Melanocyte of skin (primary cell): ENCODE measurements around the gene GJA10. TPM values are rescaled to one million over a fixed set of nuclear protein-coding genes. Genes with fewer than 3 reads are reported as not detected.

Experiments used
- small RNA-seq, 2 donors: library from RNA; depleted of rRNA; stranded (forward); fragments of <200 nt; gene quantifications; one replicate each; pipeline ENCODE3, GENCODE V24; 2012
- total RNA-seq, 2 donors: library from RNA; depleted of rRNA; stranded (reverse); fragments of >200 nt; gene quantifications; 2 replicates each; pipeline ENCODE4 v1.2.3, GENCODE V29; 2012

GJA10 gene
- total RNA-seq, result under 1 TPM in 1 of 2 donors, not detected in 1; under 0.01 TPM

DNA sequence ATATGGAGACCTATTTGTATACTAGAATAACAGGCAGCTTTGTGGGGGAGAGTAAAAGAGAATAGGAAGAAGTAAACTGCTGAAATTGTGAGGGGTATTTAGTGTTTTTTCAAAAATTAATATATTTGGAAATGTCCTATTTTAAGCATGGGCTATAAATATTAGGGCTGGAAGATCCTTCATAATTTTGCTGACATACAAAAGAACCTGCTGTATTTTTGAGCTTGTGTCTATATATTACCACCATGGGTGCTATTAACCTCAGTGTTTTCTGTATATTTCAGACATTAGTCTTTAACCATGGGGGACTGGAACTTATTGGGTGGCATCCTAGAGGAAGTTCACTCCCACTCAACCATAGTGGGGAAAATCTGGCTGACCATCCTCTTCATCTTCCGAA is at the start of gene GJA10:
GJA10 (plus strand) TSS at position 301 of the 400 bp plus-strand sequence; CDS start at position 301, 0 bp downstream.

Small RNA genes within 50 kb of the gene (small RNA-seq; reads per million reads assigned to genes)
- 0 reads per million in 2 donors for gene RF00019

Other genes with a start within 250 kb of the GJA10 start
- gene MDN1, start 74.7 kb upstream of the GJA10 start, total RNA-seq, result 10 to 100 TPM; 16.2 to 30.0 TPM
- gene CASP8AP2, start 64.6 kb upstream of the GJA10 start, total RNA-seq, result 10 to 100 TPM in 1 of 2 donors, 1 to 10 TPM in 1; 8.6 to 14.0 TPM